22Rv1 (cell line): ENCODE results near the gene IL17A.

Source experiments
- H3K27ac ChIP-seq: fragments of 450-650 bp; 2 replicates; pipeline ENCODE4 v1.5.1; 2017
- ZFX ChIP-seq: fragments of 450-650 bp; IDR thresholded peaks from 2 replicates; pipeline ENCODE4 v1.6.1; 2017; ENCODE audit warnings: antibody characterized with exemption, borderline replicate concordance
- TF ChIP-seq, protein P1 (sequence below): fragments of 450-650 bp; IDR thresholded peaks from 2 replicates; pipeline ENCODE4 v1.5.1; 2017; ENCODE audit warnings: mild to moderate bottlenecking

The IL17A gene

DNA sequence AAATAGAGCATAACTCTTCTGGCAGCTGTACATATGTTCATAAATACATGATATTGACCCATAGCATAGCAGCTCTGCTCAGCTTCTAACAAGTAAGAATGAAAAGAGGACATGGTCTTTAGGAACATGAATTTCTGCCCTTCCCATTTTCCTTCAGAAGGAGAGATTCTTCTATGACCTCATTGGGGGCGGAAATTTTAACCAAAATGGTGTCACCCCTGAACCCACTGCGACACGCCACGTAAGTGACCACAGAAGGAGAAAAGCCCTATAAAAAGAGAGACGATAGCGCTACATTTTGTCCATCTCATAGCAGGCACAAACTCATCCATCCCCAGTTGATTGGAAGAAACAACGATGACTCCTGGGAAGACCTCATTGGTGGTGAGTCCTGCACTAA, at the start of gene IL17A:
Gene IL17A, plus strand, starts transcription at position 301 of the 400 bp plus-strand sequence. Its CDS starts 57 bp downstream, at position 358.
- TF ChIP-seq, protein P1, sequence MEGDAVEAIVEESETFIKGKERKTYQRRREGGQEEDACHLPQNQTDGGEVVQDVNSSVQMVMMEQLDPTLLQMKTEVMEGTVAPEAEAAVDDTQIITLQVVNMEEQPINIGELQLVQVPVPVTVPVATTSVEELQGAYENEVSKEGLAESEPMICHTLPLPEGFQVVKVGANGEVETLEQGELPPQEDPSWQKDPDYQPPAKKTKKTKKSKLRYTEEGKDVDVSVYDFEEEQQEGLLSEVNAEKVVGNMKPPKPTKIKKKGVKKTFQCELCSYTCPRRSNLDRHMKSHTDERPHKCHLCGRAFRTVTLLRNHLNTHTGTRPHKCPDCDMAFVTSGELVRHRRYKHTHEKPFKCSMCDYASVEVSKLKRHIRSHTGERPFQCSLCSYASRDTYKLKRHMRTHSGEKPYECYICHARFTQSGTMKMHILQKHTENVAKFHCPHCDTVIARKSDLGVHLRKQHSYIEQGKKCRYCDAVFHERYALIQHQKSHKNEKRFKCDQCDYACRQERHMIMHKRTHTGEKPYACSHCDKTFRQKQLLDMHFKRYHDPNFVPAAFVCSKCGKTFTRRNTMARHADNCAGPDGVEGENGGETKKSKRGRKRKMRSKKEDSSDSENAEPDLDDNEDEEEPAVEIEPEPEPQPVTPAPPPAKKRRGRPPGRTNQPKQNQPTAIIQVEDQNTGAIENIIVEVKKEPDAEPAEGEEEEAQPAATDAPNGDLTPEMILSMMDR: no peak
- TF ChIP-seq ZFX: no peak
- H3K27ac ChIP-seq: no peak within 1 kb of the TSS

DNA sequence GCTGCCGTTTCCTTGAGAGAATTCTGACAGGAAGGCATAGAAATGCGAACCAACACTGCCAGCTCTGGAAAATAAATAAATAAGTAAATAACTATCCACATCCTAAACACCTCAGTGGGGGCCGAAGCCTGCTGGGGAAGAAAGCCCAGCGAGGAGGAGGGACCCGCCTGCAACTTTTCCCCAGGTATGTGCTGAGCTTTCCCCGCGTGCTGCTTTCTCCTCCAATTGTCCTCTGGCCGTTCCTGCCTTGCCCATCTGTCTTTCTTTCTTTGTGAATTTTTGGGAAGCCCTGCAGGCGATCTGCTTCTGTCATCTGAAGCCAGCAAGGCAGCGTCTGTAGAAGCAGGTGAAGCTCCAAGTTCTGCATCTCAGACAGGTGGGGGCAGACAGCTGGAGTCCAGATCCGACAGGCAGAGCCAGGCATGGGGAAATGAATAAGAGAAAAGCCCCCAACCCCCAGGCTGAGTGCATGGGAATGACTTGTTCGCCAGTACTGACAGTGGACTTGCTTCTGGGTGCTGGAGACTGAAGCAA, 49.2 kb upstream of the IL17A start:
- no peak overlapping the region for H3K27ac ChIP-seq
- no peak for TF ChIP-seq ZFX
- TF ChIP-seq, protein P1: no peak

DNA sequence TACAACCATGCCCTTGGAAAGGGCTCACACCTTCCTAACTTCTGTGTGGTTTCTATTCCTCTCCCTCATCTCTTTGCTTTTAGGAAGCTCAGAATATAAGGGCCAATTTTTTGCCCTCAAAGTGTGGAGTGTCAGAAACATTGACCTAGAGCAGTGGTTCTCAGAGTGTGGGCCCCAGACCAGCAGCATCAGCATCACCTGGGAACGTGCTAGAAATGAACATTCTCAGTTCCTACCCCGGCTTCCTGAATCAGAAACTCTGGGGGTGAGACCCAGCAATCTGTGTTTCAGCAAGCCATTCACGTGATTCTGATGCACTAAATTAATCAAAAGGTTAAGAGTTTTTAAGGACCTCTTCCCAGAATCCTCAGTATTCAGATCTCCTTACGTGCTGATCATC, 47.9 kb upstream of the IL17A start:
- TF ChIP-seq ZFX: no peak
- TF ChIP-seq, protein P1: no peak

DNA sequence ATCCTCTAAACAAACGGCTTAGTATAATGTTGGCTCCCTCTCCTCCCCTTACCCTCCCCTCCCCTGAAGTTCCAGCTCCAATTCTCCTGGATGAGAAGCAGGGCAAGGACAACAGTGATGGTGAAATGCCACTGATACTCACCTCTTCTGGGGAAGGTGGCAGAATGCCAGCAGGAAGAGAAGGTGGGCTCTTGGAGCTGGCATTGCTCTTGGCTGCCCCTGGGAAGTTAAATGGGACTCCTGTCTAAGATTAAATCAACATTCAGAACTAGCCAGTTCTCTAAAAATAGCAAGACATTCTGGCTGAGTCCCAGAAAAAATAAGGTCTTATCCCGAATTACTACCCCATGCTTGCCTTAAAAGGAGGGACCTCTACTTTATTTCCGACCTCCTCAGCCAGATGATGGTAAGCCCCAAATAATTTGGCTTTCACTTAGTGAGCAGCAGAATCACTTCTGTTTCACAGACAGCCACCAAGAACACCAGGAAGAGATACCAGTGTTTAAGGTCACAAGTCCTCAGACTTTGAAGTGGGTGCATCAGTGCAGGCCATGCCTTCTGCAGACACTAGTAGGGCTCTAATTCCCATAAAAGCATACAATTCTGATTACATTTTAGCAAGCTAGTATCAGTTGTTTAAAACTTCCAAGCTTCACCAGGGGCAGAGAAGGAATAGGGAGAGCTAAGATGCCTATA, 46.0 kb upstream of the IL17A start:
- TF ChIP-seq, protein P1: no peak
- H3K27ac ChIP-seq: no peak overlapping the region

More for the DNA sequence above, 47.9 kb upstream of the IL17A start:
- no peak overlapping the region for H3K27ac ChIP-seq

DNA sequence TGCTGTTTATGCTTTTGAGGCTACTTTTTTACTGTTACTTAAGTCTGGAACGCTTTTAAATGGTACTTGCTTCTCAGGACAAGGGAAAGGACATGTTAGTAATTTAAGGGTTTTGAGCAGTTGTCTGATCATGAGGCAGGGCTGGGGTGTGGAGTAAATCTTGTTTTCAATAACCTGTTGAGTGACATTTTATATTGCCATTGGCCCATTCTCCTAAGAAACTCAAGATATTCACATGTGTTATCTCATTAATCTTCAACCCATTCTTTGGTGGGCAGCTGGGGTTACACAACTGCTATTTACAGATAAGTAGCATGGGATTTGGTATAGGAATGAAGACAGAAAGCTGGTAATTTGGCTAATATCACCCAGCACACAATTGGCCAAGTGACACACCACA, 44.6 kb upstream of the IL17A start:
- TF ChIP-seq ZFX: no peak
- TF ChIP-seq, protein P1: no peak
- no peak overlapping the region for H3K27ac ChIP-seq

DNA sequence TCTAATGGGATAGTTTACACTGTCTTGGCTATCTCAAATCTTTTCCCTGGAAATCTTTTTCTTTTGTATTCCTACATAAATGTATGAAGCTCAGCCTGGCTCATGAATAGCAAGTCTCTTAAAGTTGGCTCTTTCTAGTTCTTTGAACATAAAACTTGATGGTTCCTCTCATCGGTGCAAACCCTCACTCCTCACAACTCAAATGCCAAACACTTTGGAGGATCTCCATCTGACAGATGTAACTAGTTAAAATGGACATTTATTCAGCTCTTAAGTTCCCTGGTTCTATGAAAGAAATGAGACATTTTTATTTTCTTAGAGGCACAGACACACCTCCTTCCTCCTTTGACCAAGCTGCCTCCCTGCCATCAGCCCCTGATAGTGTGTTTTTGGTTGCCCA, 43.6 kb upstream of the IL17A start:
- TF ChIP-seq, protein P1: no peak
- TF ChIP-seq ZFX: no peak
- H3K27ac ChIP-seq: no peak overlapping the region

DNA sequence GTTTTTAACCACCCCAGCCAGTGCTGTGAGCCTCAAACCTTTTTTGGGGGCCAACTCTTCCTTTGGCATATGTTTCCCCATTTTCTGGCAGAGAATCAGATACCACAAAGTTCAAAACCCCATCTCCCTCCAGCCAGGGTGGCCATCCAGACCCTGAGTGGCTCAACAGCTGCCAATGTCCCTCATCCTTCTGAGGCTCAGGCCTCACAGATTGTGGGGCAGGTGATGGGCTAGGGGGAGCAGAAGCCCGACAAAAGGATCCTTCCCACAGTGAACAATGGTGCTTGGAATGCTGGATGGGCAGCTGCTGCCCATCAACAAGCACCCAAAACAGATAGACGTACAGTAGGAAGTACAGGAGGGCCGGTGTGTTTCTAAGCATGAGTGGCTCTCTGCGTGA, 42.6 kb upstream of the IL17A start:
- TF ChIP-seq, protein P1: no peak
- TF ChIP-seq ZFX: no peak
- no peak overlapping the region for H3K27ac ChIP-seq
